ENCODE measurements around the gene CD99. TPM values are rescaled to one million over a fixed set of nuclear protein-coding genes. Genes with fewer than 3 reads are reported as not detected.

CD99 gene
- total and polyA plus RNA-seq, 2 of the 13 experiments (the other 11 are each of a cell fraction or from before 2014, with no cell fraction given) = 78.8 to 111 TPM

DNA sequence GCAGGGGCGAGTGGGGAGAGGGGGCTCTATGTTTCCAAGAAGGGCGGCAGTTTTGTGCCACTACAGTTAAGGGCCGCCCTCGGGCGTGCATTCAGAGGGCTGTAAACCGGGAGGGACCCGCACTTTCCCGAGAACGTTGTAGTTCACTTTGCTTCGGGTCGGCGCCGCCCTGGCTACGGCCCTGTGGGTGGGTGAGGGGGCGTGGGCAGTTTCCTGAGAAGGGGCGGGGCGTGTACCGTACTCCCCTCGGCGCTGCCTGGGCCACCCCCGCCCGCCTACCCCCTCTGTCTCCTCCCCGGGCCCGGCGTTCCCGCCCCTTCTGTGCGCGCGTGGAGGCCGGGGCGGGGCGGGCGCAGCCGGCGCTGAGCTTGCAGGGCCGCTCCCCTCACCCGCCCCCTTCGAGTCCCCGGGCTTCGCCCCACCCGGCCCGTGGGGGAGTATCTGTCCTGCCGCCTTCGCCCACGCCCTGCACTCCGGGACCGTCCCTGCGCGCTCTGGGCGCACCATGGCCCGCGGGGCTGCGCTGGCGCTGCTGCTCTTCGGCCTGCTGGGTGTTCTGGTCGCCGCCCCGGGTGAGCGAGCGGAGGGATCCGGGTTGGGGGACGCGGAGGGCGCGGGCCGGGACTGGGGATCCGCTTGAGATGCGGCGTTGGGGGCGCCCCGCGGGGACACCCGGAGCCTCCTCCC lies at the start of gene CD99 (continued):
- TF ChIP-seq CERS6 (CRISPR knock-in tag; IDR thresholded peaks at IDR 0.05) (no peak), ZBTB7B (CRISPR knock-in tag; IDR thresholded peaks at IDR 0.05) (peak; percentile 19; the same call in 1 of the 2 replicates), KLF9 (CRISPR knock-in tag; IDR thresholded peaks at IDR 0.05; ENCODE audit: low read depth) (no peak), ZNF713 (CRISPR knock-in tag; IDR thresholded peaks at IDR 0.05) (no peak), HOXD1 (CRISPR knock-in tag; IDR thresholded peaks at IDR 0.05) (no peak), ZFX (CRISPR knock-in tag; IDR thresholded peaks at IDR 0.05; ENCODE audit: low read depth) (peak; percentile 81), KLF12 (CRISPR knock-in tag; IDR thresholded peaks at IDR 0.05; ENCODE audit: borderline replicate concordance) (0 out of 2 replicates have a peak, but pooled peaks have one; percentile 43), IRF1 (CRISPR knock-in tag; IDR thresholded peaks at IDR 0.05; ENCODE audit: low read depth) (no peak), ARID2 (CRISPR knock-in tag; IDR thresholded peaks at IDR 0.05; ENCODE audit: borderline replicate concordance) (peak; percentile 66; the same call in 1 of the 2 replicates), ZNF556 (CRISPR knock-in tag; IDR thresholded peaks at IDR 0.05; ENCODE audit: borderline replicate concordance) (peak; percentile 50; the same call in 1 of the 2 replicates), ZNF670 (CRISPR knock-in tag; IDR thresholded peaks at IDR 0.05; ENCODE audit: borderline replicate concordance) (no peak), ZNF354B (CRISPR knock-in tag; IDR thresholded peaks at IDR 0.05) (no peak), ZNF674 (CRISPR knock-in tag; IDR thresholded peaks at IDR 0.05; ENCODE audit: low read depth) (peak; percentile 80; the same call in 1 of the 2 replicates), ELF1 (CRISPR knock-in tag; IDR thresholded peaks at IDR 0.05) (no peak), HOXA5 (CRISPR knock-in tag; IDR thresholded peaks at IDR 0.05) (peak; percentile 19; the same call in 1 of the 2 replicates), ZNF501 (CRISPR knock-in tag; IDR thresholded peaks at IDR 0.05) (no peak), MED1 (CRISPR knock-in tag; IDR thresholded peaks at IDR 0.05) (no peak), RBFOX2 (IDR thresholded peaks at IDR 0.05; ENCODE audit: low read depth, low read length) (peak; percentile 84), IRF9 (CRISPR knock-in tag; IDR thresholded peaks at IDR 0.05; ENCODE audit: borderline replicate concordance) (peak; percentile 80; the same call in 1 of the 2 replicates), IKZF4 (CRISPR knock-in tag; IDR thresholded peaks at IDR 0.05; ENCODE audit: borderline replicate concordance, low read depth, not compliant biosample characterization) (no peak)
- TF ChIP-seq, protein P1, sequence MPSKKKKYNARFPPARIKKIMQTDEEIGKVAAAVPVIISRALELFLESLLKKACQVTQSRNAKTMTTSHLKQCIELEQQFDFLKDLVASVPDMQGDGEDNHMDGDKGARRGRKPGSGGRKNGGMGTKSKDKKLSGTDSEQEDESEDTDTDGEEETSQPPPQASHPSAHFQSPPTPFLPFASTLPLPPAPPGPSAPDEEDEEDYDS (CRISPR knock-in tag; IDR thresholded peaks at IDR 0.05) = peak; percentile 52; the same call in 1 of the 2 replicates
- TF ChIP-seq, protein P2, sequence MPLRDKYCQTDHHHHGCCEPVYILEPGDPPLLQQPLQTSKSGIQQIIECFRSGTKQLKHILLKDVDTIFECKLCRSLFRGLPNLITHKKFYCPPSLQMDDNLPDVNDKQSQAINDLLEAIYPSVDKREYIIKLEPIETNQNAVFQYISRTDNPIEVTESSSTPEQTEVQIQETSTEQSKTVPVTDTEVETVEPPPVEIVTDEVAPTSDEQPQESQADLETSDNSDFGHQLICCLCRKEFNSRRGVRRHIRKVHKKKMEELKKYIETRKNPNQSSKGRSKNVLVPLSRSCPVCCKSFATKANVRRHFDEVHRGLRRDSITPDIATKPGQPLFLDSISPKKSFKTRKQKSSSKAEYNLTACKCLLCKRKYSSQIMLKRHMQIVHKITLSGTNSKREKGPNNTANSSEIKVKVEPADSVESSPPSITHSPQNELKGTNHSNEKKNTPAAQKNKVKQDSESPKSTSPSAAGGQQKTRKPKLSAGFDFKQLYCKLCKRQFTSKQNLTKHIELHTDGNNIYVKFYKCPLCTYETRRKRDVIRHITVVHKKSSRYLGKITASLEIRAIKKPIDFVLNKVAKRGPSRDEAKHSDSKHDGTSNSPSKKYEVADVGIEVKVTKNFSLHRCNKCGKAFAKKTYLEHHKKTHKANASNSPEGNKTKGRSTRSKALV (CRISPR knock-in tag; IDR thresholded peaks at IDR 0.05) = peak; percentile 50

Measured in HepG2 (cell line).